NCI-H446 (cell line): ENCODE data around the gene NXPE1.
"Not testable (repeated sequence)": the region's sequence is repeated elsewhere in the genome, so short reads cannot be mapped to it uniquely, and the experiment has no call there.

Experiments used
- DNase-seq, 2 experiments: peaks; one replicate each; lab custom pipeline; 2025; lab: John Stamatoyannopoulos, UW

NXPE1 gene

DNA sequence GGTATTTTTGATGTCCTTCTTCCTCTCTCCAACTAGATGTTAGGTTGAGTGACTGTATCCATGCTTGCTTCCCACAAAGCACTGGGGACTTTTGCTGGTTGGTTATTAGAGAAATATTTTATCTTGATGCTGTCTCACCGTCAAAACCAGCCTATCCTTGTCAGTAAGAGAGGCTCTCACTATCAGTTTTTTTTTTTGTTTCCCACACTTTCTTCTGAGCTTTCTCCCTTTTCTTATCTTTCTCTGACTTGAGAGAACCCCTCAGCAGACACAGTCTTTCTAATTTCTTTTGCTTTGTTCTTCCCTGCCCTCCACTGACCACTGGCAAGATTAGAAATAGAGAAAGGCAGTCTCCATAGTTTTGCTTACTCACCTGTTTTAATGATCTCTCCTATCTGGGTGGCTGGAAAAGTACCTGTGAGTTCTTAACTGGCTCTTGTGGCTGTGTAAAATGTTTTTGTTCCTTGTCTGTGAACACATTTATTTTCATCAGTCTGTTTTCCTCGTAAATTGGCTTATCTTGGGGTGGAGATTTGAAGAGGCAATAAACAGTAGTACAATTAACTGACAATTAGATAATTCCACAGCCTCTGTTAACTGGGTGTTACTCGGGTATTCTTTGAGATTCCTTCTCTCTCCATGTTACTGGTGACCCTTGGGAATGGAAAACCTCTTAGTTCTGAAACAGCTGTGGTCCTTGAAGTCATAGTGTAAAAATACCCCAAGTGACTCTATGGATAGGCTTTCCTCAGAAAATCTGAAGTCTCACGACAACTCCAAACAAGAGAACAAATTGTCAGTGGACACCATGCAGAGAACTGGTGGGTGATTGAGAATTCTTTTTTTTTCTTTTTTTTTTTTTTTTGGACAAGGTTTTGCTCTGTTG lies at the start of gene NXPE1:
Gene NXPE1, minus strand, starts transcription at position 457 of the 886 bp plus-strand sequence. CDS start 8,680 bp downstream, outside the sequence.
- DNase-seq = no peak

DNA sequence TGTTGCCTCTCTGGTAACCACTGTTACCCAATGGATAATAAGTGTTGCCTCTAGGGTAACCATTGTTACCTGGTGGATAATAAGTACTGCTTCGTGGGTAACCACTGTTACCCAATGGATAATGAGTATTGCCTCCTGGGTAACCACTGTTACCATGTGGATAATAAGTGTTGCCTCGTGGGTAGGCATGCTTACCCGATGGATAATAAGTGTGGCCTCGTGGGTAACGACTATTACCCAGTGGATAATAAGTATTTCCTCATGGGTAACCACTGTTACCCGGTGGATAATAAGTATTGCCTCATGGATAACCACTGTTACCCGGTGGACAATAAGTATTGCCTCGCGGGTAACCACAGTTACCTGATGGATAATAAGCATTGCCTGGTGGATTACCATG lies 49.7 kb upstream of the NXPE1 start:
- no peak for DNase-seq

DNA sequence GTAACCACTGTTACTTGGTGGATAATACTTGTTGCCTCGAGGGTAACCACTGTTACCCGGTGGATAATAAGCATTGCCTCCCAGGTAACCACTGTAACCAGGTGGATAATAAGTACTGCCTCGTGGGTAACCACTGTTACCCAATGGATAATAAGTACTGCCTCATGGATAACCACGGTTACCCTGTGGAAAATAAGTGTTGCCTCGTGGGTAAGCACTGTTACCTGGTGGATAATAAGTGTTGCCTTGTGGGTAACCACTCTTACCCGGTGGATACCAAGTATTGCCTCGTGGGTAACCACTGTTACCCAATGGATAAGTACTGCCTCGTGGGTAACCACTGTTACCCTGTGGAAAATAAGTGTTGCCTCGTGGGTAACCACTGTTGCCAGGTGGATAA lies 48.9 kb upstream of the NXPE1 start:
- DNase-seq = not testable (repeated sequence)

GRCh38 chr11:114607753-114608459 lies 48.2 kb upstream of the NXPE1 start:
- DNase-seq = no peak

- DNase-seq = not testable (repeated sequence)
Measured at GRCh38 chr11:114606802-114607075, 47.1 kb upstream of the NXPE1 start.

GRCh38 chr11:114606003-114606801 lies 46.5 kb upstream of the NXPE1 start:
- no peak for DNase-seq

DNA sequence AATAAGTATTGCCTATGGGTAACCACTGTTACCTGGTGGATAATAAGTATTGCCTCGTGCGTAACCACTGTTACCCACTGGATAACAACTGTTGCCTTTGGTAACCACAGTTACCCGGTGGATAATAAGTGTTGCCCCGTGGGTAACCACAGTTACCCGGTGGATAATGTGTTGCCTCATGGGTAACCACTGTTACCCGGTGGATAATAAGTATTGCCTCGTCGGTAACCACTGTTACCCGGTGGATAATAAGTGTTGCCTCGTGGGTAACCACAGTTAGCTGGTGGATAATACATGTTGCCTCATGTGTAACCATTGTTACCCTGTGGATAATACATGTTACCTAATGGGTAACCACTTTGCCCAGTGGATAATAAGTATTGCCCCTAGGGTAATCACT lies 45.7 kb upstream of the NXPE1 start:
- DNase-seq = no peak

DNA sequence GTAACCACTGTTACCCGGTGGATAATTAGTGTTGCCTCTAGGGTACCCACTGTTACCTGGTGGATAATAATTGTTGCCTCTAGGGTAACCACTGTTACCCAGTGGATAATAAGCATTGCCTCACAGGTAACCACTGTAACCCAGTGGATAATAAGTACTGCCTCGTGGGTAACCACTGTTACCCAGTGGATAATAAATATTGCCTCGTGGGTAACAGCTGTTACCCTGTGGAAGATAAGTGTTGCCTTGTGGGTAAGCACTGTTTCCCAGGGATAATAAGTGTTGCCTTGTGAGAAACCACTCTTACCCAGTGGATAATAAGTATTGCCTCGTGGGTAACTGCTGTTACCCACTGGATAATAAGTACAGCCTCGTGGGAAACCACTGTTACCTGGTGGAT lies 45.2 kb upstream of the NXPE1 start:
- no peak for DNase-seq

GRCh38 chr11:114604179-114604813 lies 44.6 kb upstream of the NXPE1 start:
- DNase-seq = no peak

- DNase-seq = not testable (repeated sequence)
Measured at GRCh38 chr11:114603151-114603550, 43.5 kb upstream of the NXPE1 start.

GRCh38 chr11:114598461-114598860 lies 38.8 kb upstream of the NXPE1 start:
- DNase-seq = no peak

- no peak for DNase-seq
Measured at GRCh38 chr11:114596175-114596919, 36.7 kb upstream of the NXPE1 start.

GRCh38 chr11:114595571-114595970 lies 35.9 kb upstream of the NXPE1 start, which contains the start of gene NXPE4:
Gene NXPE4 (minus strand): TSS chr11:114595786. CDS start chr11:114594759, 1,027 bp downstream.
- DNase-seq = no peak

GRCh38 chr11:114594703-114595102 lies 35.0 kb upstream of the NXPE1 start:
- DNase-seq = no peak

- DNase-seq = no peak
Measured at GRCh38 chr11:114587398-114587953, 27.8 kb upstream of the NXPE1 start.

GRCh38 chr11:114586797-114587196 lies 27.1 kb upstream of the NXPE1 start:
- DNase-seq = no peak

- no peak for DNase-seq
Measured at GRCh38 chr11:114571712-114572111, 12.0 kb upstream of the NXPE1 start.

- no peak for DNase-seq
Measured at GRCh38 chr11:114569801-114570200, 10.1 kb upstream of the NXPE1 start.

DNA sequence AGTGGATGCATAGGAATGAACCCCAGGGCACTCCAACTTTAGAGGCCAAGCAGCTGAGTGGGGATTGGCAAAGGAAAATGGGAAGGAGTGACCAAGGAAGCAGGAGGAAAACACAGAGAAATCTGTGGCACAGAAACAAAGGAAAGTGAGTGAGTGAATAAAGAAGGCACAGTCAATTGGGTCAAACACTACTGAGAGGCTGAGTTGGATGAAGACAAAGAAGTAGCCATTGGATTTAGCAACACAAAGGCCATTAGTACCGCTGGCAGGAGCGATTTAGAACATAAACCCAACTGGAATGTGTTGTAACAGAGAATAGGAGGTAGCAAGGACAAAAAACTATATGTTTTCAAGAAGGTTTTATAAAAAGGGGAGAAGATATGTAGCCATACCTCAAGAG lies 6.6 kb upstream of the NXPE1 start:
- DNase-seq = no peak

- DNase-seq = no peak
Measured at GRCh38 chr11:114564831-114565230, 5.2 kb upstream of the NXPE1 start.

DNA sequence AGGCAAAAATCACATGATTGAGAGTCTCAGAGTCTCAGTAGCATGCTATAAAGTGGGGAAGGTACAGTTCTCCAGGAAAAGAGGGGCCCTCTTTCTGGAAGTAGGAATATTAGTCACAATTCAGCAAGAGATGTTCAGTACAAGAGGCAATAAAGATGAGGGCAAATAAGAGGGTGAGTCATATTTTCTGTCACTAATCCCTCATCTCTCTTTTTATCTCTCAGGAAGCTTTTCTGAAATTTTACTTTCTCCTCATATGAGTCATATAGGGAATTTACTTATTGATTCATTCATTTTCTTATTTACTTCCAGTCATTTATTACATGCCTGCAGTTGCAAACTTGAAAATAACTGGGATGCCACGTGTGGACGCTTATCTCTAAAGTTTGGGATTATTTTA lies 3.4 kb upstream of the NXPE1 start:
- no peak for DNase-seq
